Nephron progenitor cell (in vitro differentiated cells): ENCODE data around the gene TNIP3.

Experiments
- DNase-seq: peaks from one replicate; pipeline ENCODE4 v3.0.0; 2021
- H3K27ac Mint-ChIP-seq: 2 replicates; pipeline ENCODE4 v1.8.0; 2021; ENCODE audit warnings: mild to moderate bottlenecking, moderate library complexity, mixed read lengths
- H3K27me3 Mint-ChIP-seq: 2 replicates; pipeline ENCODE4 v1.8.0; 2021; ENCODE audit warnings: mild to moderate bottlenecking, low read depth, mixed read lengths; ENCODE audit not compliant: poor library complexity
- H3K36me3 Mint-ChIP-seq: 2 replicates; pipeline ENCODE4 v1.8.0; 2021; ENCODE audit warnings: low read depth, mixed read lengths
- H3K4me1 Mint-ChIP-seq: 2 replicates; pipeline ENCODE4 v1.8.0; 2021; ENCODE audit warnings: mixed read lengths
- H3K4me3 Mint-ChIP-seq: 2 replicates; pipeline ENCODE4 v1.8.0; 2021; ENCODE audit warnings: mild to moderate bottlenecking, moderate library complexity, mixed read lengths
- H3K9me3 Mint-ChIP-seq: 2 replicates; pipeline ENCODE4 v1.8.0; 2021; ENCODE audit warnings: mild to moderate bottlenecking, moderate library complexity, mixed read lengths
- CTCF ChIP-seq: fragments of 200-600 bp; sonication (generic); IDR thresholded peaks from 2 replicates; pipeline ENCODE4 v1.5.0; 2021; ENCODE audit warnings: antibody characterized with exemption

Gene TNIP3

GRCh38 chr4:121112530-121112929, 51.6 kb downstream of the TNIP3 start:
- H3K27me3 Mint-ChIP-seq: peaks cover 3% of the 10 kb centered on the region
- H3K36me3 Mint-ChIP-seq: no peaks in the 10 kb centered on the region
- no peak overlapping the region for H3K4me3 Mint-ChIP-seq
- no peak overlapping the region for H3K27ac Mint-ChIP-seq
- H3K9me3 Mint-ChIP-seq: peaks cover 3% of the 10 kb centered on the region
- peak; percentile 37 for TF ChIP-seq CTCF
- no peak for DNase-seq
- H3K4me1 Mint-ChIP-seq: no peaks in the 10 kb centered on the region

DNA sequence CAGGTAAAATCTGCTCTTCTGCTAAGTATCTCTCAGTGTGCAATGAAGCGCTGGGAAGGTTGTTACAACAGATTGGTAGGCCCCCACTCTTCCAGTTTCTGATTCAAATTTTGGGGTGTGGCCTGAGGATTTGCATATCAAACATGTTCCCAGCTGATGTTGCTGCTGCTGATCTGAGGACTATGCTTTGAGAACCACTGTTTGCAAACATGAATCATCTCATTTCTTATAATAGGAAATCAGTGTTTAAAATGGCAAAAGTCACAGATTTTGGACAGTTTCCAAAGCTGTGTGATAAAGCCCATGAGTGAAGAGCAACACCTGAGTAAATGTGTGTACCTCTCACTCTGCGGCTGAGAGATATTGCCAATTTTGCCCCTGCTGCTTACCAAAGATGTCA, 55.6 kb downstream of the TNIP3 start:
- Mint-ChIP-seq H3K4me1 (no peaks in the 10 kb centered on the region), H3K36me3 (no peaks in the 10 kb centered on the region), H3K27me3 (peaks cover 4% of the 10 kb centered on the region), H3K4me3 (no peak overlapping the region), H3K9me3 (peaks cover 3% of the 10 kb centered on the region), H3K27ac (no peak overlapping the region)
- DNase-seq: no peak
- no peak for TF ChIP-seq CTCF

DNA sequence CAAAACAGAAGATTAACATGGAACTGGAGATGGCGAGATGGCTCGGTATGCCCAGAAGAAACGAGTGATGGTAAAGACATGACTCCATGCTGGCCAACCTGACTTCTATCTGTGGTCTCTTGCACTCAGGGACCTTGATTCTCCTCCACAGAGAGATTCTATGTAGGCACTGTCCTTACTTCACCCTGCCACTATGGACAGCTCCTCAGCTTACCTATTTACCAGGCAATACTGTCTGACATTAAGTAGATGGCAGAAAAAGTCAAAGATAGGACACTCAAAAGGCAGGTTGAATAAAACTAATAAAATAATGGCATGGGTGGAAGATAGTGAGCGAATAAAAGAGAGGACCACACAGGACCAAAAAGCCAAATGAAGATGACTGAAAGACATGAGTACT, 56.6 kb downstream of the TNIP3 start:
- Mint-ChIP-seq H3K27ac (no peak overlapping the region), H3K4me1 (no peaks in the 10 kb centered on the region), H3K9me3 (peaks cover 3% of the 10 kb centered on the region), H3K36me3 (no peaks in the 10 kb centered on the region), H3K4me3 (no peak overlapping the region), H3K27me3 (peaks cover 12% of the 10 kb centered on the region)
- DNase-seq: no peak
- no peak for TF ChIP-seq CTCF

GRCh38 chr4:121100093-121100775, 63.9 kb downstream of the TNIP3 start:
- H3K4me1 Mint-ChIP-seq: no peaks in the 10 kb centered on the region

DNA sequence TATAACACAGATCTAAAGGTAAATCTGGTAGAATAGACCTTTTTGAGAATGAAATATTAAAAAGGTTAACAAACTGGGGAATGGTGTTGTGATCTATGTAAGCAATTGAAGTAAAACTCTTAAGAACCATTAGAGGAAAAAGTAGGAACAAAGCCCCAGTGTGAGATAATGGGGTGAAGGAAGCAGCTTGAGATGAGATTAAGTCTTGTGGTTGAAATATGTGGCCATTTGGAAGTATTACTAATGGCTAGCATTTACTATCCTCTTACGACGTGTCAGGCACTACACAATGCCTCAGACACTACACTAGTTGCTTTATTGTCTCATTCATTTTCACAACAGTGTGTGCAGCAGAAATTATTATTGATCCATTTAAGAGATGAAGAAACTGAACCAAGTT, 65.9 kb downstream of the TNIP3 start:
- Mint-ChIP-seq H3K27me3 (peaks cover 9% of the 10 kb centered on the region), H3K9me3 (peaks cover 4% of the 10 kb centered on the region)
- no peak for TF ChIP-seq CTCF

More at GRCh38 chr4:121100093-121100775, 63.9 kb downstream of the TNIP3 start:
- H3K36me3 Mint-ChIP-seq: no peaks in the 10 kb centered on the region
- DNase-seq: no peak
- TF ChIP-seq CTCF: no peak
- H3K4me3 Mint-ChIP-seq: no peak overlapping the region
- H3K9me3 Mint-ChIP-seq: peaks cover 4% of the 10 kb centered on the region
- no peak overlapping the region for H3K27ac Mint-ChIP-seq
- peaks cover 10% of the 10 kb centered on the region for H3K27me3 Mint-ChIP-seq

DNA sequence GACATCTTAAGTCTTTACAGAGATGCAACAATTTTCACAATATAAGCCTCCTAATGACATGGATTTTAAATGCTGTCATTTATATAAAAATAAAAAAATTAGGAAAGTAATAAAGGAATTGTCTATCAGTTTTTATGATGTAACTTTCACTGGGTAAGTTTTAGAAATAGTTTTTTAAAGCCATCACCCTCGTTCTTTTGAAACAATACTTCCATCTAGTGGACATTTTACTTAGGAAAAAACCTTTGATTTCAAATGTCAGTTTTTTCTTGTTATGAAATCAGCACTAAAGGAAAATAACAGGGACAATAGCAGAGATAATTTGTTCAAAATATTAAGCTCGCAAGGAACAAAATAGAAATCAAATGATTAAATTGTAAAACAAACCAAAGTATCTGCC, 67.5 kb downstream of the TNIP3 start:
- peak; percentile 65 for TF ChIP-seq CTCF
- Mint-ChIP-seq H3K4me3 (no peak overlapping the region), H3K4me1 (no peaks in the 10 kb centered on the region), H3K36me3 (no peaks in the 10 kb centered on the region), H3K27me3 (peaks cover 2% of the 10 kb centered on the region), H3K27ac (no peak overlapping the region), H3K9me3 (peaks cover 4% of the 10 kb centered on the region)
- DNase-seq: no peak

More for the DNA sequence above, 65.9 kb downstream of the TNIP3 start:
- H3K36me3 Mint-ChIP-seq: no peaks in the 10 kb centered on the region
- DNase-seq: no peak
- no peak overlapping the region for H3K27ac Mint-ChIP-seq
- no peaks in the 10 kb centered on the region for H3K4me1 Mint-ChIP-seq
- H3K4me3 Mint-ChIP-seq: no peak overlapping the region
